ENCODE data around the gene RBM10. TPM values are rescaled to one million over a fixed set of nuclear protein-coding genes. Genes with fewer than 3 reads are reported as not detected.
"Not testable (repeated sequence)": the region's sequence is repeated elsewhere in the genome, so short reads cannot be mapped to it uniquely, and the experiment has no call there.

Gene RBM10
- 10 to 100 TPM; 15.1 to 34.1 (median 18.0) TPM for polyA plus RNA-seq

GRCh38 chrX:47144626-47145394 lies at the start of gene RBM10, which contains the start of gene NDUFB11:
RBM10 (plus strand) TSS chrX:47145221; CDS start chrX:47147482, 2,261 bp downstream.
NDUFB11 (minus strand) TSS chrX:47144702; CDS start chrX:47144679, 23 bp downstream.
- H3K4me1 Mint-ChIP-seq, result peaks cover 34 to 38% of the 10 kb centered on the region in 2 donors
- peak; percentile 90 to 92 (median 91) for DNase-seq
- H3K27ac Mint-ChIP-seq, result peak within 1 kb of the TSS; percentile 95 to 98 (median 96)
- no peaks in the 10 kb centered on the region for H3K36me3 Mint-ChIP-seq
- H3K4me3 Mint-ChIP-seq, result peak within 1 kb of the TSS; percentile 95 to 97 (median 97)
- H3K9me3 Mint-ChIP-seq, result peaks cover 0 to 3% (median 0%) of the 10 kb centered on the region in 6 donors
- H3K27me3 Mint-ChIP-seq (ENCODE audit: low read depth in 3 of 3), result peaks cover 10 to 17% (median 15%) of the 10 kb centered on the region in 3 donors

- H3K27ac Mint-ChIP-seq, result no peak overlapping the region
- no peaks in the 10 kb centered on the region for H3K9me3 Mint-ChIP-seq
- DNase-seq, result no peak
- no peaks in the 10 kb centered on the region for H3K4me1 Mint-ChIP-seq
- no peak overlapping the region for H3K4me3 Mint-ChIP-seq
- peaks cover 1 to 11% (median 2%) of the 10 kb centered on the region in 3 donors for H3K27me3 Mint-ChIP-seq (ENCODE audit: low read depth in 3 of 3)
- H3K36me3 Mint-ChIP-seq, result no peaks in the 10 kb centered on the region
Observed at GRCh38 chrX:47097018-47097417, 48.0 kb upstream of the RBM10 start.

GRCh38 chrX:47098338-47099094 lies 46.5 kb upstream of the RBM10 start:
- Mint-ChIP-seq H3K36me3 (no peaks in the 10 kb centered on the region), H3K4me1 (no peaks in the 10 kb centered on the region), H3K4me3 (no peak overlapping the region), H3K27ac (no peak overlapping the region), H3K27me3 (ENCODE audit: low read depth in 3 of 3) (peaks cover 1 to 11% (median 2%) of the 10 kb centered on the region in 3 donors), H3K9me3 (no peaks in the 10 kb centered on the region)
- DNase-seq, result no peak

GRCh38 chrX:47101206-47101605 lies 43.8 kb upstream of the RBM10 start:
- Mint-ChIP-seq H3K9me3 (no peaks in the 10 kb centered on the region), H3K36me3 (no peaks in the 10 kb centered on the region), H3K4me3 (no peak overlapping the region), H3K27ac (no peak overlapping the region), H3K4me1 (no peaks in the 10 kb centered on the region), H3K27me3 (ENCODE audit: low read depth in 3 of 3) (peaks cover 0 to 6% (median 0%) of the 10 kb centered on the region in 3 donors)
- no peak for DNase-seq

- H3K4me1 Mint-ChIP-seq; DNase-seq; H3K4me3 Mint-ChIP-seq; H3K9me3 Mint-ChIP-seq; H3K27me3 Mint-ChIP-seq (ENCODE audit: low read depth in 3 of 3); H3K36me3 Mint-ChIP-seq; H3K27ac Mint-ChIP-seq: not testable (repeated sequence)
Observed at GRCh38 chrX:47110936-47111615, 33.9 kb upstream of the RBM10 start.

- Mint-ChIP-seq H3K27ac (no peak overlapping the region), H3K4me1 (no peaks in the 10 kb centered on the region), H3K36me3 (no peaks in the 10 kb centered on the region), H3K4me3 (no peak overlapping the region), H3K9me3 (peaks cover 0 to 2% (median 0%) of the 10 kb centered on the region in 6 donors), H3K27me3 (ENCODE audit: low read depth in 3 of 3) (peaks cover 0 to 10% (median 0%) of the 10 kb centered on the region in 3 donors)
- DNase-seq, result no peak
Observed at GRCh38 chrX:47112316-47112954, 32.6 kb upstream of the RBM10 start.

GRCh38 chrX:47116551-47117110 lies 28.4 kb upstream of the RBM10 start:
- H3K9me3 Mint-ChIP-seq; H3K4me1 Mint-ChIP-seq; H3K36me3 Mint-ChIP-seq; H3K27me3 Mint-ChIP-seq (ENCODE audit: low read depth in 3 of 3); H3K27ac Mint-ChIP-seq; DNase-seq; H3K4me3 Mint-ChIP-seq: not testable (repeated sequence)

GRCh38 chrX:47124466-47124865 lies 20.6 kb upstream of the RBM10 start:
- DNase-seq; H3K9me3 Mint-ChIP-seq; H3K27me3 Mint-ChIP-seq (ENCODE audit: low read depth in 3 of 3); H3K4me3 Mint-ChIP-seq; H3K4me1 Mint-ChIP-seq; H3K36me3 Mint-ChIP-seq; H3K27ac Mint-ChIP-seq: not testable (repeated sequence)

GRCh38 chrX:47129157-47129898 lies 15.7 kb upstream of the RBM10 start:
- Mint-ChIP-seq H3K27me3 (ENCODE audit: low read depth in 3 of 3) (peaks cover 2 to 5% (median 4%) of the 10 kb centered on the region in 3 donors), H3K36me3 (no peaks in the 10 kb centered on the region), H3K27ac (peak overlapping the region; percentile 92 to 98 (median 96)), H3K4me3 (peak overlapping the region; percentile 95 to 98 (median 97)), H3K4me1 (peaks cover 0 to 10% of the 10 kb centered on the region in 2 donors), H3K9me3 (no peaks in the 10 kb centered on the region)
- DNase-seq, result peak; percentile 91 to 93 (median 91)

- peak overlapping the region in 3 of 6 donors; percentile 96 to 98 (median 97) for H3K27ac Mint-ChIP-seq
- no peak for DNase-seq
- H3K9me3 Mint-ChIP-seq, result no peaks in the 10 kb centered on the region
- H3K4me1 Mint-ChIP-seq, result peaks cover 0 to 10% of the 10 kb centered on the region in 2 donors
- H3K36me3 Mint-ChIP-seq, result no peaks in the 10 kb centered on the region
- peaks cover 2 to 5% (median 4%) of the 10 kb centered on the region in 3 donors for H3K27me3 Mint-ChIP-seq (ENCODE audit: low read depth in 3 of 3)
- H3K4me3 Mint-ChIP-seq, result peak overlapping the region; percentile 95 to 98 (median 97)
Observed at GRCh38 chrX:47129899-47130358, 15.1 kb upstream of the RBM10 start.

GRCh38 chrX:47133493-47133892 lies 11.5 kb upstream of the RBM10 start:
- H3K4me3 Mint-ChIP-seq, result no peak overlapping the region
- H3K9me3 Mint-ChIP-seq, result no peaks in the 10 kb centered on the region
- DNase-seq, result no peak
- no peaks in the 10 kb centered on the region for H3K36me3 Mint-ChIP-seq
- H3K4me1 Mint-ChIP-seq, result peaks cover 0 to 10% of the 10 kb centered on the region in 2 donors
- peaks cover 1 to 5% (median 4%) of the 10 kb centered on the region in 3 donors for H3K27me3 Mint-ChIP-seq (ENCODE audit: low read depth in 3 of 3)
- no peak overlapping the region for H3K27ac Mint-ChIP-seq

- not testable (repeated sequence) for H3K36me3 Mint-ChIP-seq; H3K4me3 Mint-ChIP-seq; H3K27ac Mint-ChIP-seq; H3K9me3 Mint-ChIP-seq; DNase-seq; H3K27me3 Mint-ChIP-seq (ENCODE audit: low read depth in 3 of 3); H3K4me1 Mint-ChIP-seq
Observed at GRCh38 chrX:47135650-47136049, 9.4 kb upstream of the RBM10 start.

Measured in immature natural killer cell (primary cell).